ENCODE measurements around the gene SLC35C1. TPM values are rescaled to one million over a fixed set of nuclear protein-coding genes. Genes with fewer than 3 reads are reported as not detected.
"Not testable (repeated sequence)": the region's sequence is repeated elsewhere in the genome, so short reads cannot be mapped to it uniquely, and the experiment has no call there.

Gene SLC35C1
- total RNA-seq, 1 donor from 2014 or later: 31.9 TPM

GRCh38 chr11:45816614-45817013 is 11.7 kb downstream of the SLC35C1 start:
- H3K36me3 Mint-ChIP-seq (ENCODE audit: low read depth): no peaks in the 10 kb centered on the region
- no peak for DNase-seq (ENCODE audit: low spot score)
- no peaks in the 10 kb centered on the region for H3K27me3 Mint-ChIP-seq (ENCODE audit: low read depth)
- H3K9me3 Mint-ChIP-seq (ENCODE audit: low read depth): no peaks in the 10 kb centered on the region
- no peaks in the 10 kb centered on the region for H3K4me1 Mint-ChIP-seq (ENCODE audit: low read depth)
- no peak overlapping the region for H3K27ac Mint-ChIP-seq (ENCODE audit: unreplicated experiment)
- TF ChIP-seq, protein P1, sequence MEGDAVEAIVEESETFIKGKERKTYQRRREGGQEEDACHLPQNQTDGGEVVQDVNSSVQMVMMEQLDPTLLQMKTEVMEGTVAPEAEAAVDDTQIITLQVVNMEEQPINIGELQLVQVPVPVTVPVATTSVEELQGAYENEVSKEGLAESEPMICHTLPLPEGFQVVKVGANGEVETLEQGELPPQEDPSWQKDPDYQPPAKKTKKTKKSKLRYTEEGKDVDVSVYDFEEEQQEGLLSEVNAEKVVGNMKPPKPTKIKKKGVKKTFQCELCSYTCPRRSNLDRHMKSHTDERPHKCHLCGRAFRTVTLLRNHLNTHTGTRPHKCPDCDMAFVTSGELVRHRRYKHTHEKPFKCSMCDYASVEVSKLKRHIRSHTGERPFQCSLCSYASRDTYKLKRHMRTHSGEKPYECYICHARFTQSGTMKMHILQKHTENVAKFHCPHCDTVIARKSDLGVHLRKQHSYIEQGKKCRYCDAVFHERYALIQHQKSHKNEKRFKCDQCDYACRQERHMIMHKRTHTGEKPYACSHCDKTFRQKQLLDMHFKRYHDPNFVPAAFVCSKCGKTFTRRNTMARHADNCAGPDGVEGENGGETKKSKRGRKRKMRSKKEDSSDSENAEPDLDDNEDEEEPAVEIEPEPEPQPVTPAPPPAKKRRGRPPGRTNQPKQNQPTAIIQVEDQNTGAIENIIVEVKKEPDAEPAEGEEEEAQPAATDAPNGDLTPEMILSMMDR (IDR thresholded peaks at IDR 0.05): no peak
- no peak overlapping the region for H3K4me3 Mint-ChIP-seq (ENCODE audit: unreplicated experiment)

GRCh38 chr11:45817191-45817590 is 12.2 kb downstream of the SLC35C1 start:
- H3K36me3 Mint-ChIP-seq (ENCODE audit: low read depth): no peaks in the 10 kb centered on the region
- no peak overlapping the region for H3K27ac Mint-ChIP-seq (ENCODE audit: unreplicated experiment)
- no peaks in the 10 kb centered on the region for H3K9me3 Mint-ChIP-seq (ENCODE audit: low read depth)
- TF ChIP-seq, protein P1 (IDR thresholded peaks at IDR 0.05): no peak
- no peak overlapping the region for H3K4me3 Mint-ChIP-seq (ENCODE audit: unreplicated experiment)
- no peaks in the 10 kb centered on the region for H3K27me3 Mint-ChIP-seq (ENCODE audit: low read depth)
- no peak for DNase-seq (ENCODE audit: low spot score)
- no peaks in the 10 kb centered on the region for H3K4me1 Mint-ChIP-seq (ENCODE audit: low read depth)

- no peak for DNase-seq (ENCODE audit: low spot score)
- no peaks in the 10 kb centered on the region for H3K36me3 Mint-ChIP-seq (ENCODE audit: low read depth)
Measured at GRCh38 chr11:45818961-45819605, 14.1 kb downstream of the SLC35C1 start.

DNA sequence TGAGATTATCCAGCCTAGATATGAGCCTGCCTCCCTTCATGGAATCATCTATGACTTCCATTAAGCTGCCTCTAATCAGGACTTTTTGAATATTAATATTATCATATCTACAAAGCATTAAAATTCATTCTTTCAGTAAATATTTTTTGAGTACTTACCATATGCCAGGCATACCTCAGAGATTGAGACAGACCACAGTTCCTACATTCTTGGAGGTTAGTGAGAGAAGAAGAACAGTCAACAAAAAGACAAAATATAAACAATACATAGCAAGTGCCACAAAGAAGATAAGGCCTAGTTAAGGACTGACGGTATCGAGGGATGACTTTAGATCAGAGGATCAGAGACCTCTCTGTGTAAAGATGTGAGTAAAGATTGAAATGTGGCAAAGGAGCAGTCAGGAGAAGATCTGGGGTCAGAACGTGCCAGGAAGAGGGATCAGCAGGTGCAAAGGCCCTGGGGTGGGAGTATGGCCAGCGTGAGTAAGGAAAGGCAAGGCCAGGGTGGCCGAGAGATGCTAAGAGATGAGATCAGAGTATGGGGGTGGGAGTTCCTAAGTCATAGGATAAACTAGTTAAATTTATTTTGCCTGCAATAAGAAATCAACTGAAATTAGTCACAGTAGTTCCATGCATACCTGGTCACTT is 15.4 kb downstream of the SLC35C1 start:
- H3K27ac Mint-ChIP-seq (ENCODE audit: unreplicated experiment): no peak overlapping the region
- peaks cover 4% of the 10 kb centered on the region for H3K27me3 Mint-ChIP-seq (ENCODE audit: low read depth)
- no peak overlapping the region for H3K4me3 Mint-ChIP-seq (ENCODE audit: unreplicated experiment)
- peaks cover 7% of the 10 kb centered on the region for H3K4me1 Mint-ChIP-seq (ENCODE audit: low read depth)
- TF ChIP-seq, protein P1 (IDR thresholded peaks at IDR 0.05): no peak
- DNase-seq (ENCODE audit: low spot score): no peak
- H3K9me3 Mint-ChIP-seq (ENCODE audit: low read depth): no peaks in the 10 kb centered on the region
- peaks cover 2% of the 10 kb centered on the region for H3K36me3 Mint-ChIP-seq (ENCODE audit: low read depth)

More at GRCh38 chr11:45818961-45819605, 14.1 kb downstream of the SLC35C1 start:
- peaks cover 7% of the 10 kb centered on the region for H3K4me1 Mint-ChIP-seq (ENCODE audit: low read depth)
- H3K27me3 Mint-ChIP-seq (ENCODE audit: low read depth): no peaks in the 10 kb centered on the region
- TF ChIP-seq, protein P1 (IDR thresholded peaks at IDR 0.05): no peak
- H3K9me3 Mint-ChIP-seq (ENCODE audit: low read depth): no peaks in the 10 kb centered on the region
- H3K4me3 Mint-ChIP-seq (ENCODE audit: unreplicated experiment): no peak overlapping the region
- H3K27ac Mint-ChIP-seq (ENCODE audit: unreplicated experiment): no peak overlapping the region

GRCh38 chr11:45826492-45826891 is 21.5 kb downstream of the SLC35C1 start:
- not testable (repeated sequence) for H3K9me3 Mint-ChIP-seq (ENCODE audit: low read depth); H3K27ac Mint-ChIP-seq (ENCODE audit: unreplicated experiment); DNase-seq (ENCODE audit: low spot score); H3K4me3 Mint-ChIP-seq (ENCODE audit: unreplicated experiment); H3K36me3 Mint-ChIP-seq (ENCODE audit: low read depth); H3K4me1 Mint-ChIP-seq (ENCODE audit: low read depth)
- H3K27me3 Mint-ChIP-seq (ENCODE audit: low read depth): peaks cover 38% of the 10 kb centered on the region

All from chondrocyte (in vitro differentiated cells).